RWPE1 (cell line): ENCODE data around the gene RPL5.

Source experiments
- CTCF ChIA-PET: fragments of 350-600 bp; sonication (Branson Sonifier 250); formaldehyde crosslinking; extraction: SDS; loops from one replicate; lab custom pipeline; 2021; lab: Yijun Ruan, JAX
- POLR2A ChIA-PET: fragments of 400-600 bp; formaldehyde crosslinking; extraction: SDS; loops from one replicate; lab custom pipeline; 2020; ENCODE audit warnings: antibody characterized with exemption; ENCODE audit not compliant: low non-redundant PET; lab: Yijun Ruan, JAX
- DNase-seq: peaks from one replicate; pipeline ENCODE4 v3.0.0; 2012; ENCODE audit warnings: low spot score
- H3K27ac ChIP-seq: fragments of 450-650 bp; 2 replicates; pipeline ENCODE4 v1.5.1; 2017
- TF ChIP-seq, protein P1 (sequence below): fragments of 450-650 bp; conservative IDR thresholded peaks from 2 replicates; pipeline ENCODE4 v1.5.1; 2017; ENCODE audit warnings: low read depth, mild to moderate bottlenecking

Gene RPL5

DNA sequence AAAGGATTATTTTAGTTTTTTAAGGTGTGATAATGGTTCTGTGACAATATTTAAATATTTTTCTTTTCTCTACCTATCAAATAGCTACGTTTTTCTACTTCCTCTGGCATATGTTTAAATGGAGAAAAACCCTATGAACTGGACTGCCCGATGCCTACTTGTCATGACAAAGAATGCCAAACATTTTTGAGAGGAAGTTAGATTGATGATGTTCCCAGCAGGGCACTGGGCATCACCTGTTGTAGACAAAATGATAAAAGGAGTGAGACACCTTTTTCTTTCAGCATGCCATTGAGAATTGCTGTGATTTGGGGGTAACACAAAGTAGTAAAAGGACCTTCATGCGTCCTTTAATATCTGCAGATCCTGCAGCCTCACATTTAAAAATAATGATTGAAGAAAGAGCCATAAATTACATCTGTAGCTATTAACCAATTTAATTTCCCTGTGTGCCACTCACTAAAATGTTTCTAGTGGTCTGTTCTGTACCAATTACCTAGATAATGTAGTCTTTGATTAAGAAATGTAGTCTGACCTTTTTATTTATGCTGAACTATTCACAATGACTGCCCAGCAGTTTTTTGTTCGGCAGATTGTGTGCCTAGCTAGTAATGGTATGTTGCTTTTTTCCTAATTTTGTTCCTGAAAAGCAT is 47.6 kb downstream of the RPL5 start:
- CTCF ChIA-PET, result no interaction called here
- POLR2A ChIA-PET, result no interaction called here
- TF ChIP-seq, protein P1, sequence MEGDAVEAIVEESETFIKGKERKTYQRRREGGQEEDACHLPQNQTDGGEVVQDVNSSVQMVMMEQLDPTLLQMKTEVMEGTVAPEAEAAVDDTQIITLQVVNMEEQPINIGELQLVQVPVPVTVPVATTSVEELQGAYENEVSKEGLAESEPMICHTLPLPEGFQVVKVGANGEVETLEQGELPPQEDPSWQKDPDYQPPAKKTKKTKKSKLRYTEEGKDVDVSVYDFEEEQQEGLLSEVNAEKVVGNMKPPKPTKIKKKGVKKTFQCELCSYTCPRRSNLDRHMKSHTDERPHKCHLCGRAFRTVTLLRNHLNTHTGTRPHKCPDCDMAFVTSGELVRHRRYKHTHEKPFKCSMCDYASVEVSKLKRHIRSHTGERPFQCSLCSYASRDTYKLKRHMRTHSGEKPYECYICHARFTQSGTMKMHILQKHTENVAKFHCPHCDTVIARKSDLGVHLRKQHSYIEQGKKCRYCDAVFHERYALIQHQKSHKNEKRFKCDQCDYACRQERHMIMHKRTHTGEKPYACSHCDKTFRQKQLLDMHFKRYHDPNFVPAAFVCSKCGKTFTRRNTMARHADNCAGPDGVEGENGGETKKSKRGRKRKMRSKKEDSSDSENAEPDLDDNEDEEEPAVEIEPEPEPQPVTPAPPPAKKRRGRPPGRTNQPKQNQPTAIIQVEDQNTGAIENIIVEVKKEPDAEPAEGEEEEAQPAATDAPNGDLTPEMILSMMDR, result no peak
- H3K27ac ChIP-seq, result no peak overlapping the region
- DNase-seq, result no peak

DNA sequence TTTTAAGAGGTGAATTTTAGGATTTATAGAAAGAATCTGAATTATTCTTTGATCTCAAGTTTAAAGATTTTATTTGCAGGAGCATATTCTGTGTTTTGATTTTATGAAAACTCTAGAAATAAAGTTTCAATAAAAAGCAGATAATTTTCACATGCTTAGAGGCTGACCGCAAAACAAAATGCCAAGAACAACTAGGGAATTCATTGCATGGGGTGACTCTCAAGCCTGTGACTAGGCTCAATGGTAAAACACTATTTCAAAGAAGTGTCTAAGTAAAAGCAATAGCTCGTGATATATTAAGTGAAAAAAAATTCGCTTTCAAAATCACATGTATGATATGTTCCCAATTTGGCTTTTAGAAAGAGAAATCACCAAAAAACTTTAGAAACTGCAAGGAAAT is 49.6 kb downstream of the RPL5 start:
- no peak overlapping the region for H3K27ac ChIP-seq
- no peak for DNase-seq
- TF ChIP-seq, protein P1, result no peak
- ChIA-PET POLR2A (no interaction called here), CTCF (interaction anchor here (0.7 kb wide), 1 partner anchor 166 kb away, joined by 4 read pairs; no protein-coding TSS in a partner anchor)

DNA sequence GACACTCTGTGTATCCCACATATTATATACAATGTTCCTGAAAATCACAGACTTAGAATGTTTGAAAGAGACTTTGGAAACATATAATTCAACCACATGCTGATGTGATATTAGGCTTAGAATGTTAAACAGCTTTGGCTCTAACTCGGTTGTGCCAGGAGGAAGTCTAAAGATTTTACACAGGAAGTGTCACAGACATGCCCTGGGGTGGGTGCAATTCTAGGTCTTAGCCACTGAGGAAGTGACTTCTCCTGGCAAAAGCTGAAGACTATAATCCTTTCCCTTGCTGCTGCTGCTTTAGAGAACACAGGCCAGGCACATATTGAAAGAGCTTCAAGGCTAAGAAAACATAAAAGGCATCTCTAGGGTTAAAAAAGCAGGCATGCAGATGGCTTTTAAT is 51.0 kb downstream of the RPL5 start:
- TF ChIP-seq, protein P1, result no peak
- CTCF ChIA-PET, result interaction anchor here (0.6 kb wide), 1 partner anchor 144 kb away, joined by 4 read pairs; no protein-coding TSS in a partner anchor
- POLR2A ChIA-PET, result no interaction called here
- H3K27ac ChIP-seq, result no peak overlapping the region
- DNase-seq, result no peak

DNA sequence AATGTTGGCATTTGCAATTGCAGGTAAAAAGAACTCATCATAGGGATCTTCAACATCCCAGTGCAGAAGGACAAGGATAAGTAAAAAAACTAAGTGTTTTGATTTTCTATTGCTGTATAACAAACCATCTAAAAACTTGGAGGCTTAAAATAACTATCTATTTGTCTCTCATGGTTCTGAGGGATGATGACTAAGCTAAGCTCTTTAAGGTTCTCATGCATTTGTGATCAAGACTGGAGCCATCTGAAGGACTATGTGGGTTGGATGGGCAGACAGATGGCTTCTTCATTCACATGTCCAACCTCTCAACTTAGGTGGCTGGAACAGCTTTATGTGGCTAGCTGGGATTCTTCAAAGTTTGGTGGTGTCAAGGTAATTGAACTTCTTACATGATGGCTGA is 51.5 kb downstream of the RPL5 start:
- CTCF ChIA-PET, result interaction anchor here (0.6 kb wide), 1 partner anchor 144 kb away, joined by 4 read pairs; no protein-coding TSS in a partner anchor
- POLR2A ChIA-PET, result no interaction called here
- H3K27ac ChIP-seq, result no peak overlapping the region
- no peak for DNase-seq
- TF ChIP-seq, protein P1, result no peak

- ChIA-PET POLR2A (no interaction called here), CTCF (interaction anchor here (0.6 kb wide), 2 partner anchors 16 to 645 kb away, joined by 3 to 4 read pairs; no protein-coding TSS in a partner anchor)
- no peak for DNase-seq
- H3K27ac ChIP-seq, result no peak overlapping the region
- TF ChIP-seq, protein P1, result no peak
These were observed 52.4 kb downstream of the RPL5 start for GRCh38 chr1:92884195-92884594.

- POLR2A ChIA-PET, result no interaction called here
- DNase-seq, result no peak
- CTCF ChIA-PET, result interaction anchor here (0.6 to 0.8 kb wide), 2 partner anchors 28 to 73 kb away, joined by 4 read pairs; no protein-coding TSS in a partner anchor
- H3K27ac ChIP-seq, result no peak overlapping the region
- TF ChIP-seq, protein P1, result no peak
These were observed 55.1 kb downstream of the RPL5 start for GRCh38 chr1:92886886-92887419.
